GM12873 (cell line): Measurements from ENCODE around the gene VWA3B.

ENCODE experiments used
- TF ChIP-seq, protein P1 (sequence below): IDR thresholded peaks from 2 replicates; pipeline ENCODE4 v1.5.1; 2012; ENCODE audit warnings: low read depth, mild to moderate bottlenecking, moderate library complexity, low read length, control low read depth; ENCODE audit not compliant: insufficient read depth; ENCODE audit errors: missing control alignments

VWA3B gene

DNA sequence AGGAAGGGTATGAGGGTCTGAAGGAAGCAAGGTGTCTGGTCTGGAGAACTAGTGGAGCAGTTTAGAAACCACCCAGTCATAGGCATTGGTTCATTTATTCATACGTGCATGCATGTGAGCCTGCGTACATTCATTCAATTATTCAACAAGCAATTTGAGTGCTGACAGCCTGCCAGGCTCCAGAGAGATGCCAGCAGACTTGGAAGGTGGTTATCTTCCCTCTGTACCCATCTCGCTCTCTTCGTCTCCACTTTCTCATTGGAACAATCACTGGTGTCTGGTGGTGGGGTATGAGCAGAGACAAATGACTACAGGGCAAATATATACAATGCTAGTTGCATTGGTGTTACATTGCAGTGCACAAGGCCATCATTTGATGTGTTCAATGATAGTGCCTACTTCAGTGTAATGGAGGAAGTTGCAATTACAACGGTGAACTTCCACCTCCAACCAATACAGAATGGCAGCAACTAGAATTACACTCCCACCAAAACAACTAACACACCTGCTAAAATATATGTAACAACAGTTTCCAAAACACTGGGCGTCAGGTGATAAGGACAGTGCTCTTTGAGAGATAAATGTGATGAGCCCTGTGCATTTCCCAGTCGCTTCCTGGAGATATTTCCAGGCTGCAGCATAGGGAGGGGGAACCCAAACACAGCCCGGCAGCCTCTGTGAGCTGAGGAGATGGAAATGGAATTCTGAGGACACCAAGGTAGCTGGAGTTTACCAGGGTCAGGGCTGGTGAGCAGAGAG is 226.7 kb downstream of the VWA3B start:
- TF ChIP-seq, protein P1, sequence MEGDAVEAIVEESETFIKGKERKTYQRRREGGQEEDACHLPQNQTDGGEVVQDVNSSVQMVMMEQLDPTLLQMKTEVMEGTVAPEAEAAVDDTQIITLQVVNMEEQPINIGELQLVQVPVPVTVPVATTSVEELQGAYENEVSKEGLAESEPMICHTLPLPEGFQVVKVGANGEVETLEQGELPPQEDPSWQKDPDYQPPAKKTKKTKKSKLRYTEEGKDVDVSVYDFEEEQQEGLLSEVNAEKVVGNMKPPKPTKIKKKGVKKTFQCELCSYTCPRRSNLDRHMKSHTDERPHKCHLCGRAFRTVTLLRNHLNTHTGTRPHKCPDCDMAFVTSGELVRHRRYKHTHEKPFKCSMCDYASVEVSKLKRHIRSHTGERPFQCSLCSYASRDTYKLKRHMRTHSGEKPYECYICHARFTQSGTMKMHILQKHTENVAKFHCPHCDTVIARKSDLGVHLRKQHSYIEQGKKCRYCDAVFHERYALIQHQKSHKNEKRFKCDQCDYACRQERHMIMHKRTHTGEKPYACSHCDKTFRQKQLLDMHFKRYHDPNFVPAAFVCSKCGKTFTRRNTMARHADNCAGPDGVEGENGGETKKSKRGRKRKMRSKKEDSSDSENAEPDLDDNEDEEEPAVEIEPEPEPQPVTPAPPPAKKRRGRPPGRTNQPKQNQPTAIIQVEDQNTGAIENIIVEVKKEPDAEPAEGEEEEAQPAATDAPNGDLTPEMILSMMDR = no peak

DNA sequence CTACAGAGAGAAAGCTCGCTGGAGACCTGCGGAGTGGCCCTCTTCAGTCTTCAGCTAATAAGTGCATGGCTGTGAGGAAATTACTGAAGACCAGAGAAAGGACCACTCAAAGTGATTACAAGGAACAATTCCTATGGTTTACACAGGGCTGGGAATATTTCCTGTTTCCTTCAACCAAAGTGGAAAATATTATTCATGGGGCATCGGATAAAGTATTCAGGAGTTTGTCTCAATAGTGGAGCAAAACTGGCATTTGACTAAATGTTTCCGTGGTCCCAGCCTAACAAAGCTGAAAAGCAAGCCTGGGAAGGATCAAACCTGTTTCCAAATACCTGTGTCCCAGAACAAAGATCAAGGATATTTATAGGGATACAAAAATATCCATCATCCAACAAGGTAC is 227.3 kb downstream of the VWA3B start:
- TF ChIP-seq, protein P1 = no peak

DNA sequence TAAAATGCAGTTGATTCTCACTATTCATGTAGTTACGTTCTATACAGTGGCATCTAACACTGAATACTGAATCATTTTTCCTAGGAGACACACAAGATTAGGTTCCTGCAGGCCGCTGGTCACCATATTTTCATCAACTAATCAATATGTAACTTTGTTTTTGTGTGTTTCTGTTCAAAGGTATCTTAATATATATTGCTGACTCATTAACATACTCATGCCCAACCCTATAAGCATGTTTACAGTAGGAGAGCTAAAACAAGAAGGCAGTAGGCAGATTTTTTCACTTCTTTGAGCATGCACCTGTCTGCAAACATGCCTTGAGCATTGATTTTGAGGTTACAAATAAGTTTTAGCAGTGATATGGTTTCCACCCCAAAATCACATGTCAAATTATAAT is 229.0 kb downstream of the VWA3B start:
- TF ChIP-seq, protein P1 = no peak

DNA sequence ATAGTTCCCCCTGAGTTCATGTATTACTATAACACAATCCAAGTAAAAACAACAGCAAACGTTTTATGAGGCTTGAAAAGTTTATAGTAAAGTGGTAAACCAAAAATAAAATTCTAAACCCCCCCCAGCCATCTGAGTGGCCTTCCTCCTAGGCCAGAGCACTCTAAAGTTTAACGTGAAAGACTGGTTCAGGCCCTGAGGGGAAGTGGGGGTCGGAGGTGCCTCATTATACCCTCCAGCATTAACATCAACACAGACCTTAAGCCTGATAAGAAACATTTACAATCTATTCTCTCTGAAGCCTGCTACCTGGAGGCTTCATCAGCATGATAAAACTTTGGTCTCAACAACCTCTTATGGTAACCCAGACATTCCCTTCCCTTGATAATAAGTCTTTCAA is 230.2 kb downstream of the VWA3B start:
- TF ChIP-seq, protein P1 = no peak

DNA sequence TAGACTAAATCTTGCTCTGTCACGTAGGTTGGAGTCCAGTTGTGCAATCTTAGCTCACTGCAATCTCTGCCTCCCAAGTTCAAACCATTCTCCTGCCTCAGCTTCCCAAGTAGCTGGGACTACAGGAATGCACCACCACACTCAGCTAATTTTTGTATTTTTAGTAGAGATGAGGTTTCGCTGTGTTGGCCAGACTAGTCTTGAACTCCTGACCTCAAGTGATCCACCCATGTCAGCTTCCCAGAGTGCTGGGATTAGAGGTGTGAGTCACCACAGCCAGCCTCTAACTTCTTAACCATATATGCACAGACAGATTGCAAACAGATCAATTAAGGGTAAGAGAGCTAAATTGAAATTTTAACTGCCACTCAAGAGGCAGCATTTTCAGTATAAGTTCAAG is 237.2 kb downstream of the VWA3B start:
- TF ChIP-seq, protein P1 = no peak

DNA sequence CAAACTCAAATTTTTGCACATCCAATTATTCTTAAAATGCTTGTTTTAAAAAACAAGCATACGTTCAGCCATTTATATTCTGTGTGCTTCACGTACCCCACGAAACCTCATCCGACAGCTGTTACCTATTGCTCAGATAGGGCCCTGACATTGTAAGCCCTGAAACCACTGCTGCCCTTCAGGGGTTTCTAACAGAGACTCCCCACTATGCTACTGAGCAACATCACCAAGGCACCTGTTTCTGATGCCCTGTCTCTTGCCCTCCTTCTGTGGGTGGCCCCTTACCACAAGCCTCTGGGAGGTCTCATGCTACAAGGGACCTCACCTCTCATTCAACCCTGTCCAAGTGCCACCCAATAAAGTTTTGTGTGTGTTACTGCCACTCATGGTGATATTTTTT is 240.8 kb downstream of the VWA3B start:
- TF ChIP-seq, protein P1 = no peak

DNA sequence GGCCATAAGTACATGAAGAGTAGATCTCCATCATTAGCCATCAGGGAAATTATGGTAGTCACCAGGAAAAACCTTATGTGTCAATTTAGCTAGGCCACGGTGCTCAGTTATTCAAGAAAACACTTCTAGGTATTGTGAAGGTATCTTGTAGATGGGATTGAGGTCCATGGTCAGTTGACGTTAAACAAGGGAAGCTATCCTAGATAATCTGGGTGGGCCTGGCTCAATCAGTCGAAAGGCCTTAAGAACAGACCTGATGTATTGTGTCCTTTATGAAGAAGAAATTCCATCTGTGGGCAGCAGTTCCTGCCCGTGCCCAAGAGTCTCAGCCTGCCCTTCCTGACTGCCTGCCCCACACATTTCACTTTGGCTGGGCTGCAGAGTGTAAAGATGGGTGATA is 242.6 kb downstream of the VWA3B start:
- TF ChIP-seq, protein P1 = no peak
